H9 (cell line): ENCODE measurements around the gene DPM1. TPM values are rescaled to one million over a fixed set of nuclear protein-coding genes. Genes with fewer than 3 reads are reported as not detected.

Source experiments
- DNase-seq: peaks from one replicate; pipeline ENCODE4 v3.0.0-alpha.2; 2017
- H2AFZ ChIP-seq: one replicate; pipeline ENCODE4 v1.6.1; 2013; ENCODE audit warnings: mild to moderate bottlenecking, low read length, control low read depth, moderate library complexity
- H2AK5ac ChIP-seq: 2 replicates; pipeline ENCODE4 v1.6.1; 2013; ENCODE audit warnings: low read length, control low read depth, mixed read lengths; ENCODE audit not compliant: insufficient read length
- H2BK120ac ChIP-seq: one replicate; pipeline ENCODE4 v1.6.1; 2013; ENCODE audit warnings: low read depth, mild to moderate bottlenecking, low read length, control low read depth, inconsistent platforms; ENCODE audit not compliant: poor library complexity, severe bottlenecking
- H2BK12ac ChIP-seq: 2 replicates; pipeline ENCODE4 v1.6.1; 2013; ENCODE audit warnings: low read length, control low read depth, mixed read lengths, low read depth; ENCODE audit not compliant: insufficient read length
- H2BK15ac ChIP-seq: 2 replicates; pipeline ENCODE4 v1.6.1; 2013; ENCODE audit warnings: low read depth, low read length, control low read depth
- H2BK20ac ChIP-seq: one replicate; pipeline ENCODE4 v1.6.1; 2013; ENCODE audit warnings: low read depth, mild to moderate bottlenecking, low read length, control low read depth, inconsistent platforms; ENCODE audit not compliant: poor library complexity, severe bottlenecking
- H2BK5ac ChIP-seq: 2 replicates; pipeline ENCODE4 v1.6.1; 2013; ENCODE audit warnings: low read length, control low read depth, mixed read lengths; ENCODE audit not compliant: insufficient read length
- H3K14ac ChIP-seq: 2 replicates; pipeline ENCODE4 v1.6.1; 2013; ENCODE audit warnings: low read length, control low read depth; ENCODE audit not compliant: insufficient read depth
- H3K18ac ChIP-seq: 2 replicates; pipeline ENCODE4 v1.6.1; 2013; ENCODE audit warnings: low read depth, mild to moderate bottlenecking, mixed read lengths, low read length, control low read depth; ENCODE audit not compliant: insufficient read length
- H3K23ac ChIP-seq: 2 replicates; pipeline ENCODE4 v1.6.1; 2013; ENCODE audit warnings: low read length, control low read depth, mixed read lengths, low read depth; ENCODE audit not compliant: insufficient read length
- H3K23me2 ChIP-seq: 2 replicates; pipeline ENCODE4 v1.6.1; 2013; ENCODE audit warnings: low read depth, mild to moderate bottlenecking, mixed read lengths, low read length, control low read depth; ENCODE audit not compliant: insufficient read length, poor library complexity, severe bottlenecking
- H3K27ac ChIP-seq: 2 replicates; pipeline ENCODE4 v1.5.1; 2013; ENCODE audit warnings: low read length, control low read depth, mixed read lengths, low read depth; ENCODE audit not compliant: insufficient read length
- H3K27me3 ChIP-seq: 2 replicates; pipeline ENCODE4 v1.6.1; 2013; ENCODE audit warnings: low read length, control low read depth, inconsistent platforms; ENCODE audit not compliant: insufficient read depth
- H3K4ac ChIP-seq: 2 replicates; pipeline ENCODE4 v1.6.1; 2013; ENCODE audit warnings: low read depth, mild to moderate bottlenecking, control low read depth, inconsistent platforms, low read length, moderate library complexity
- H3K4me1 ChIP-seq: 2 replicates; pipeline ENCODE4 v1.6.1; 2013; ENCODE audit warnings: low read length, control low read depth, inconsistent platforms; ENCODE audit not compliant: insufficient read depth
- H3K4me2 ChIP-seq: 2 replicates; pipeline ENCODE4 v1.6.1; 2013; ENCODE audit warnings: low read length, control low read depth, mixed read lengths; ENCODE audit not compliant: insufficient read length, insufficient read depth
- H3K56ac ChIP-seq: 2 replicates; pipeline ENCODE4 v1.6.1; 2013; ENCODE audit warnings: low read depth, mild to moderate bottlenecking, mixed read lengths, low read length, control low read depth; ENCODE audit not compliant: insufficient read length
- H3K79me1 ChIP-seq: 2 replicates; pipeline ENCODE4 v1.6.1; 2013; ENCODE audit warnings: low read depth, mild to moderate bottlenecking, moderate library complexity, low read length, control low read depth, inconsistent platforms; ENCODE audit not compliant: insufficient read depth, poor library complexity, severe bottlenecking
- H3K79me2 ChIP-seq: 2 replicates; pipeline ENCODE4 v1.6.1; 2013; ENCODE audit warnings: low read length, control low read depth, inconsistent platforms; ENCODE audit not compliant: insufficient read depth
- H3K9ac ChIP-seq: 2 replicates; pipeline ENCODE4 v1.6.1; 2013; ENCODE audit warnings: low read length, control low read depth, mixed read lengths; ENCODE audit not compliant: insufficient read length; ENCODE audit errors: extremely low read depth
- H3K9me3 ChIP-seq: one replicate; pipeline ENCODE4 v1.6.1; 2013; ENCODE audit warnings: low read depth, low read length, inconsistent platforms; ENCODE audit not compliant: control insufficient read depth
- H3T11ph ChIP-seq: one replicate; pipeline ENCODE4 v1.6.1; 2013; ENCODE audit warnings: mild to moderate bottlenecking, low read length, control low read depth, inconsistent platforms
- H4K20me1 ChIP-seq: one replicate; pipeline ENCODE4 v1.6.1; 2013; ENCODE audit not compliant: control insufficient read depth, insufficient read length, insufficient read depth
- H4K5ac ChIP-seq: 2 replicates; pipeline ENCODE4 v1.6.1; 2013; ENCODE audit warnings: low read depth, mild to moderate bottlenecking, mixed read lengths, low read length, control low read depth; ENCODE audit not compliant: insufficient read length
- H4K8ac ChIP-seq: replicated peaks from 2 replicates; pipeline ENCODE4 v1.6.1; 2013; ENCODE audit warnings: low read length, control low read depth, mixed read lengths, low read depth; ENCODE audit not compliant: insufficient read length
- H4K91ac ChIP-seq: 2 replicates; pipeline ENCODE4 v1.6.1; 2013; ENCODE audit warnings: low read depth, mild to moderate bottlenecking, moderate library complexity, mixed read lengths, low read length, control low read depth; ENCODE audit not compliant: insufficient read length
- H3K27ac Mint-ChIP-seq, 3 experiments: 2 replicates in 2 of 3; 3 replicates in 1 of 3; pipeline ENCODE4 v1.8.0; 2020 to 2021; ENCODE audit warnings: mixed read lengths in 3 of 3, mild to moderate bottlenecking in 1 of 3, moderate library complexity in 1 of 3
- H3K27me3 Mint-ChIP-seq: 2 replicates; pipeline ENCODE4 v1.8.0; 2021; ENCODE audit warnings: low read depth, mild to moderate bottlenecking, moderate library complexity, mixed read lengths
- H3K36me3 Mint-ChIP-seq, 3 experiments: 2 replicates in 2 of 3; 3 replicates in 1 of 3; pipeline ENCODE4 v1.8.0; 2020 to 2021; ENCODE audit warnings: low read depth in 3 of 3, mixed read lengths in 3 of 3; ENCODE audit not compliant: insufficient read depth in 1 of 3
- H3K4me1 Mint-ChIP-seq, 2 experiments: 2 replicates each; pipeline ENCODE4 v1.8.0; 2020; ENCODE audit warnings: mixed read lengths in 2 of 2
- H3K4me3 Mint-ChIP-seq, 2 experiments: 2 replicates in 1 of 2; 3 replicates in 1 of 2; pipeline ENCODE4 v1.8.0; 2020 to 2021; ENCODE audit warnings: mild to moderate bottlenecking in 2 of 2, mixed read lengths in 2 of 2, moderate library complexity in 1 of 2
- H3K9me3 Mint-ChIP-seq, 2 experiments: 2 replicates in 1 of 2; 3 replicates in 1 of 2; pipeline ENCODE4 v1.8.0; 2020; ENCODE audit warnings: mild to moderate bottlenecking in 2 of 2, mixed read lengths in 2 of 2, moderate library complexity in 1 of 2
- WGBS: extraction: QIAGEN DNeasy Blood & Tissue Kit; methylation state at CpG from one replicate; pipeline ENCODE4 v1.1.7; 2013; ENCODE audit warnings: missing lambda C conversion rate, low lambda C conversion rate, mixed read lengths; ENCODE audit not compliant: insufficient read length; ENCODE audit errors: extremely low coverage; 5-methylcytosine and 5-hydroxymethylcytosine counted together
- total RNA-seq: library from RNA; stranded (reverse); gene quantifications from 2 replicates; pipeline ENCODE4 v1.2.1, GENCODE V29; 2021
- TF ChIP-seq, protein P1 (sequence below): fragments of 200-600 bp; sonication (generic); conservative IDR thresholded peaks from 3 replicates; pipeline ENCODE4 v1.8.0; 2021; ENCODE audit warnings: antibody characterized with exemption, mild to moderate bottlenecking

The DPM1 gene
- total RNA-seq, 1 experiment from 2014 or later = 64.0 TPM

DNA sequence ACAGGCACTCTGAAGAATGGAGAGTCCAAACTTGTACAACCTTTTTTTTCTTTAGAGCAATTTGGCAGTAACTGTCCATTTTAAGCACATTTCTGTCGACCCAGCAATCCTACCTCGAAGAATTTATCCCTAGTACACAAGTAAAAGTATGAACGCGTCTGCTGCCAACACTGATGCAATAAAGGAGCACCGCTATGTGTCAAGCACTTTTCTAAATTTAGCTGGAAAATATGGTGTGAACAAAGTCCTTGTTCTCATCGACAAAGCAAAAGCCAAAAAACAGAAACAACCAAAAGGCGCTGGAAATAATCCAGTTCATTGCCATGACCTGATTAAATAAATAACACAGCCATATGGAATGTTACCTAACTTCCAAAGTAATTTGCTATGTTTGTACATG lies 1.1 kb downstream of the DPM1 start:
- no peak overlapping the region for H3K56ac ChIP-seq
- H3K27ac ChIP-seq = no peak overlapping the region
- no peaks in the 10 kb centered on the region for H3K9me3 ChIP-seq
- H3K27ac Mint-ChIP-seq = peak overlapping the region in 1 of 3 experiments; percentile 100; a peak in 1 of 7 replicates
- H3K9me3 Mint-ChIP-seq = no peaks in the 10 kb centered on the region; a peak in 1 of 5 replicates
- TF ChIP-seq, protein P1, sequence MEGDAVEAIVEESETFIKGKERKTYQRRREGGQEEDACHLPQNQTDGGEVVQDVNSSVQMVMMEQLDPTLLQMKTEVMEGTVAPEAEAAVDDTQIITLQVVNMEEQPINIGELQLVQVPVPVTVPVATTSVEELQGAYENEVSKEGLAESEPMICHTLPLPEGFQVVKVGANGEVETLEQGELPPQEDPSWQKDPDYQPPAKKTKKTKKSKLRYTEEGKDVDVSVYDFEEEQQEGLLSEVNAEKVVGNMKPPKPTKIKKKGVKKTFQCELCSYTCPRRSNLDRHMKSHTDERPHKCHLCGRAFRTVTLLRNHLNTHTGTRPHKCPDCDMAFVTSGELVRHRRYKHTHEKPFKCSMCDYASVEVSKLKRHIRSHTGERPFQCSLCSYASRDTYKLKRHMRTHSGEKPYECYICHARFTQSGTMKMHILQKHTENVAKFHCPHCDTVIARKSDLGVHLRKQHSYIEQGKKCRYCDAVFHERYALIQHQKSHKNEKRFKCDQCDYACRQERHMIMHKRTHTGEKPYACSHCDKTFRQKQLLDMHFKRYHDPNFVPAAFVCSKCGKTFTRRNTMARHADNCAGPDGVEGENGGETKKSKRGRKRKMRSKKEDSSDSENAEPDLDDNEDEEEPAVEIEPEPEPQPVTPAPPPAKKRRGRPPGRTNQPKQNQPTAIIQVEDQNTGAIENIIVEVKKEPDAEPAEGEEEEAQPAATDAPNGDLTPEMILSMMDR = no peak
- no peak overlapping the region for H4K5ac ChIP-seq
- no peak overlapping the region for H3K4ac ChIP-seq
- no peak overlapping the region for H2BK5ac ChIP-seq
- no peak overlapping the region for H2BK12ac ChIP-seq
- no peak overlapping the region for H4K8ac ChIP-seq
- H3K18ac ChIP-seq = no peak overlapping the region
- no peak overlapping the region for H2BK120ac ChIP-seq
- peaks cover 20 to 44% (median 41%) of the 10 kb centered on the region in 3 experiments; a peak in 6 of 7 replicates for H3K36me3 Mint-ChIP-seq
- H4K20me1 ChIP-seq = no peaks in the 10 kb centered on the region
- no peak overlapping the region for H2AK5ac ChIP-seq
- no peak overlapping the region for H2BK20ac ChIP-seq
- no peak overlapping the region for H3T11ph ChIP-seq
- no CpG with 5 or more reads among the region's 7 CpGs for WGBS
- peaks cover 28% of the 10 kb centered on the region for H3K79me2 ChIP-seq
- no peak for DNase-seq
- H3K23me2 ChIP-seq = peaks cover 10% of the 10 kb centered on the region
- H3K23ac ChIP-seq = no peak overlapping the region
- no peak overlapping the region for H3K14ac ChIP-seq
- no peak overlapping the region for H4K91ac ChIP-seq
- peaks cover 2% of the 10 kb centered on the region; the same call in 1 of the 2 replicates for H3K4me1 ChIP-seq
- H3K4me1 Mint-ChIP-seq = peaks cover 17 to 31% of the 10 kb centered on the region in 2 experiments
- no peak overlapping the region for H2BK15ac ChIP-seq
- peak overlapping the region; percentile 88 to 95 for H3K4me3 Mint-ChIP-seq
- no peak overlapping the region for H2AFZ ChIP-seq
- H3K27me3 Mint-ChIP-seq = no peaks in the 10 kb centered on the region
- peak overlapping the region; percentile 98 for H3K9ac ChIP-seq
- H3K79me1 ChIP-seq = peaks cover 4% of the 10 kb centered on the region
- no peaks in the 10 kb centered on the region for H3K27me3 ChIP-seq
- peak overlapping the region; percentile 94 for H3K4me2 ChIP-seq
